OCI-LY3 (cell line): ENCODE data around the gene FRK.

Experiments
- H2AFZ ChIP-seq: fragments of 200-600, 300-600 bp; shearing (Covaris generic); 2 replicates; pipeline ENCODE4 v1.6.0; 2014; ENCODE audit warnings: antibody characterized with exemption, low read depth, low read length
- H3K27ac ChIP-seq: fragments of 200-600, 300-600 bp; sonication (generic); 2 replicates; pipeline ENCODE4 v1.5.1; 2014; ENCODE audit warnings: mild to moderate bottlenecking, low read length, moderate library complexity, mixed read lengths
- H3K27me3 ChIP-seq: fragments of 200-600, 300-600 bp; sonication (generic); 2 replicates; pipeline ENCODE4 v1.6.1; 2014; ENCODE audit warnings: low read depth, low read length, mixed read lengths
- H3K36me3 ChIP-seq: fragments of 200-600, 300-600 bp; sonication (generic); replicated peaks from 2 replicates; pipeline ENCODE3; 2014; ENCODE audit warnings: low read depth, low read length, mixed read lengths
- H3K4me1 ChIP-seq: fragments of 300-600, 200-600 bp; sonication (generic); 2 replicates; pipeline ENCODE4 v1.6.1; 2014; ENCODE audit warnings: low read length, mixed read lengths
- H3K4me2 ChIP-seq: fragments of 200-600, 300-600 bp; sonication (generic); 2 replicates; pipeline ENCODE4 v1.6.1; 2014; ENCODE audit warnings: low read length, mixed read lengths
- H3K4me3 ChIP-seq: fragments of 300-600, 200-600 bp; sonication (generic); 2 replicates; pipeline ENCODE4 v1.5.1; 2014; ENCODE audit warnings: antibody characterized with exemption, mild to moderate bottlenecking, low read length, moderate library complexity
- H3K79me2 ChIP-seq: fragments of 300-600, 200-600 bp; shearing (Covaris generic); 2 replicates; pipeline ENCODE4 v1.6.1; 2014; ENCODE audit warnings: mild to moderate bottlenecking, low read length, mixed read lengths
- H3K9ac ChIP-seq: fragments of 300-600, 200-600 bp; shearing (Covaris generic); 2 replicates; pipeline ENCODE4 v1.6.0; 2014; ENCODE audit warnings: mild to moderate bottlenecking, low read length, moderate library complexity
- H3K9me3 ChIP-seq: fragments of 200-600, 300-600 bp; shearing (Covaris generic); 2 replicates; pipeline ENCODE4 v1.6.1; 2014; ENCODE audit warnings: low read length, mixed read lengths; ENCODE audit not compliant: insufficient read depth
- H4K20me1 ChIP-seq: fragments of 200-600, 300-600 bp; sonication (generic); 2 replicates; pipeline ENCODE4 v1.6.1; 2016; ENCODE audit warnings: low read length, mixed read lengths; ENCODE audit not compliant: insufficient read depth
- CTCF ChIP-seq: fragments of 200-600, 300-600 bp; sonication (generic); IDR thresholded peaks from 2 replicates; pipeline ENCODE4 v1.5.1; 2014; ENCODE audit warnings: antibody characterized with exemption, low read length, low read depth
- EZH2phosphoT487 ChIP-seq: fragments of 200-600 bp; shearing (Covaris generic); IDR thresholded peaks from 2 replicates; pipeline ENCODE4 v1.6.1; 2018; ENCODE audit warnings: antibody characterized with exemption, mixed run types, low read depth

The FRK gene

GRCh38 chr6:116017546-116018295 is 43.0 kb downstream of the FRK start:
- Histone ChIP-seq H3K4me1 (peaks cover 82% of the 10 kb centered on the region), H3K4me3 (peak overlapping the region; percentile 47), H3K36me3 (peaks cover 4% of the 10 kb centered on the region), H3K9me3 (no peaks in the 10 kb centered on the region), H3K79me2 (peaks cover 82% of the 10 kb centered on the region), H4K20me1 (no peaks in the 10 kb centered on the region), H3K9ac (peak overlapping the region; percentile 67), H3K27ac (peak overlapping the region; percentile 97), H3K4me2 (peak overlapping the region; percentile 76), H2AFZ (no peak overlapping the region), H3K27me3 (no peaks in the 10 kb centered on the region)
- TF ChIP-seq EZH2phosphoT487, result no peak
- TF ChIP-seq CTCF, result no peak

- Histone ChIP-seq H3K4me3 (peak overlapping the region; percentile 47), H3K79me2 (peaks cover 82% of the 10 kb centered on the region), H3K27ac (peak overlapping the region; percentile 97), H3K9me3 (no peaks in the 10 kb centered on the region), H3K27me3 (no peaks in the 10 kb centered on the region), H3K9ac (peak overlapping the region; percentile 67), H3K4me2 (peak overlapping the region; percentile 76), H4K20me1 (no peaks in the 10 kb centered on the region), H3K4me1 (peaks cover 83% of the 10 kb centered on the region), H3K36me3 (peaks cover 4% of the 10 kb centered on the region), H2AFZ (no peak overlapping the region)
- TF ChIP-seq EZH2phosphoT487 (no peak), CTCF (no peak)
Measured at GRCh38 chr6:116016846-116017545, 43.7 kb downstream of the FRK start.

GRCh38 chr6:116015983-116016382 is 44.7 kb downstream of the FRK start:
- no peak overlapping the region for H2AFZ ChIP-seq
- TF ChIP-seq EZH2phosphoT487 (no peak), CTCF (no peak)
- H3K4me3 ChIP-seq, result no peak overlapping the region
- H3K79me2 ChIP-seq, result peaks cover 82% of the 10 kb centered on the region
- peak overlapping the region; percentile 76; the same call in 1 of the 2 replicates for H3K4me2 ChIP-seq
- no peak overlapping the region for H3K9ac ChIP-seq
- H3K27ac ChIP-seq, result peak overlapping the region; percentile 97; the same call in 1 of the 2 replicates
- H3K4me1 ChIP-seq, result peaks cover 86% of the 10 kb centered on the region
- H4K20me1 ChIP-seq, result no peaks in the 10 kb centered on the region
- H3K27me3 ChIP-seq, result no peaks in the 10 kb centered on the region
- H3K36me3 ChIP-seq, result peaks cover 4% of the 10 kb centered on the region
- no peaks in the 10 kb centered on the region for H3K9me3 ChIP-seq

GRCh38 chr6:116015561-116015960 is 45.1 kb downstream of the FRK start:
- Histone ChIP-seq H3K79me2 (peaks cover 78% of the 10 kb centered on the region), H4K20me1 (no peaks in the 10 kb centered on the region), H3K4me2 (no peak overlapping the region), H3K9me3 (no peaks in the 10 kb centered on the region), H3K4me3 (no peak overlapping the region), H3K4me1 (peaks cover 84% of the 10 kb centered on the region), H3K36me3 (peaks cover 4% of the 10 kb centered on the region), H2AFZ (no peak overlapping the region), H3K9ac (no peak overlapping the region), H3K27me3 (no peaks in the 10 kb centered on the region), H3K27ac (no peak overlapping the region)
- TF ChIP-seq EZH2phosphoT487 (no peak), CTCF (no peak)
